Activated CD8-positive, alpha-beta memory T cell treated with anti-CD3 and anti-CD28 coated beads, Interleukin-2, amount 50 U/mL, for 24 hours (primary cell): ENCODE data around the gene CHST6.
"Not testable (repeated sequence)": the region's sequence is repeated elsewhere in the genome, so short reads cannot be mapped to it uniquely, and the experiment has no call there.

Experiments
- DNase-seq: peaks from one replicate; pipeline ENCODE4 v3.0.0-alpha.2; 2020; ENCODE audit errors: extremely low read depth

CHST6 gene

GRCh38 chr16:75476817-75477216 is 18.4 kb downstream of the CHST6 start:
- DNase-seq, result no peak

- no peak for DNase-seq
Observed at GRCh38 chr16:75475420-75475847, 19.8 kb downstream of the CHST6 start.

GRCh38 chr16:75472908-75473877 is 22.0 kb downstream of the CHST6 start:
- no peak for DNase-seq

GRCh38 chr16:75471723-75472633 is 23.3 kb downstream of the CHST6 start:
- no peak for DNase-seq

- no peak for DNase-seq
Observed at GRCh38 chr16:75466760-75467159, 28.5 kb downstream of the CHST6 start.

- DNase-seq, result peak; percentile 95
Observed at GRCh38 chr16:75464122-75464918, 30.9 kb downstream of the CHST6 start, which contains the start of gene TMEM170A. Gene TMEM170A (minus strand): TSS chr16:75464689. CDS start chr16:75464600, 89 bp downstream.

GRCh38 chr16:75463389-75464121 is 31.7 kb downstream of the CHST6 start:
- DNase-seq, result not testable (repeated sequence)

GRCh38 chr16:75462806-75463205 is 32.4 kb downstream of the CHST6 start:
- no peak for DNase-seq

- DNase-seq, result no peak
Observed at GRCh38 chr16:75461575-75461974, 33.7 kb downstream of the CHST6 start.

- no peak for DNase-seq
Observed at GRCh38 chr16:75460446-75460845, 34.8 kb downstream of the CHST6 start.

- no peak for DNase-seq
Observed at GRCh38 chr16:75459691-75460090, 35.5 kb downstream of the CHST6 start.

GRCh38 chr16:75458439-75458838 is 36.8 kb downstream of the CHST6 start:
- no peak for DNase-seq

- no peak for DNase-seq
Observed at GRCh38 chr16:75458029-75458428, 37.2 kb downstream of the CHST6 start.

GRCh38 chr16:75457485-75458021 is 37.7 kb downstream of the CHST6 start:
- no peak for DNase-seq

GRCh38 chr16:75456971-75457370 is 38.3 kb downstream of the CHST6 start:
- DNase-seq, result no peak

- not testable (repeated sequence) for DNase-seq
Observed at GRCh38 chr16:75456486-75456885, 38.8 kb downstream of the CHST6 start.

GRCh38 chr16:75455677-75456076 is 39.6 kb downstream of the CHST6 start:
- no peak for DNase-seq

GRCh38 chr16:75452464-75453190 is 42.6 kb downstream of the CHST6 start:
- DNase-seq, result no peak

GRCh38 chr16:75446416-75446815 is 48.8 kb downstream of the CHST6 start:
- no peak for DNase-seq

GRCh38 chr16:75445298-75445697 is 49.9 kb downstream of the CHST6 start:
- DNase-seq, result no peak
